Measurements from ENCODE around the gene RABGAP1L.

The RABGAP1L gene

DNA sequence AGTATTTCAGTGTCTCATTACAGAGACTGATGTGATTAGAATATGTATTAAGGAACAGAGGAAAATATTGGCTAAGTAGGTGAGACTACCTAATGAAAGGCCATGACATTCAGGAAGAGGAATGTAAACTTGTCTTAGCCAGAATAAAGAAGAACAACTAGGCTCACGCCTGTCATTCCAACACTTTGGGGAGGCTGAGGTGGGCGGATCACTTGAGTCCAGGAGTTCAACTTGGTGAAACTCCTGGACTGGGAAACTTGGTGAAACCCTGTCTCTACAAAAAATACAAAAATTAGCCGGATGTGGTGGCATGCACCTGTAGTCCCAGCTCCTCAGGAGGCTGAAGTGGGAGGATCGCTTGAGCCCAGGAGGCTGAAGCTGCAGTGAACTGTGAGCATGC is 825.6 kb downstream of the RABGAP1L start:
- DNase-seq: no peak

DNA sequence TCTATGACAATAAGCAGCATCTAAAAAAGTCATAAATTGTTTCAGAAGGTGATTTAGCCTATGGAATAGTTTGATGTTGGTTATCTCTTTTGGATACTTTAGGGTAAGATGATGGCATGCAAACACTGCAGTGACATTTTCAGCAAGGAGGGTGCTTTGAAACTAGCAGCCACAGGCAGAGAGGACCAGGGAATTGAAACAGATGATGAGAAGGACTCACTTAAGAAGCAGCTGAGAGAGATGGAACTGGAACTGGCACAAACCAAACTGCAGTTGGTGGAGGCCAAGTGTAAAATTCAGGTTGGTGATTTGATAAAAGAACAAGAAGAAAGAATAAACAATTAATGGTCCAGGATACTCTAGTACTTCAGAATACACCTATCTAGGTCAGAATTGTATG is 829.2 kb downstream of the RABGAP1L start:
- DNase-seq: no peak

DNA sequence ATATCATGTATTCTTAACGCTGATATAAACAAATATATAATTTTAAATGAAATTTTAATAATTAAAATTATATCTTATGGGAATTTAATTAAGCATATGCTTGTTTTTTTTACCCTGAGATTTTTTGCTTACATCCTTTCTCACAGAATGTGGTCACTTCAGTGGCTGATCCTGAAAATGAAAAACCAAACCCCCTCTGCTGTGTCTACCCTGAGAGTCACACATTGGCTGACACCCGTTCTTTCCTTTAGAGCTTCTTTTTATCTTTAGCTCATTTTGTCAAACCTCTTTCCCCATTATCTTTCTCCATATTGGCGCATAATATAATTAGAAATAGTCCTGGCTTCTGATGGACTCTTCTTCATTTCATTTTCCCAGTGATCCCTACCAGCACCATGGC is 829.7 kb downstream of the RABGAP1L start:
- no peak for DNase-seq

DNA sequence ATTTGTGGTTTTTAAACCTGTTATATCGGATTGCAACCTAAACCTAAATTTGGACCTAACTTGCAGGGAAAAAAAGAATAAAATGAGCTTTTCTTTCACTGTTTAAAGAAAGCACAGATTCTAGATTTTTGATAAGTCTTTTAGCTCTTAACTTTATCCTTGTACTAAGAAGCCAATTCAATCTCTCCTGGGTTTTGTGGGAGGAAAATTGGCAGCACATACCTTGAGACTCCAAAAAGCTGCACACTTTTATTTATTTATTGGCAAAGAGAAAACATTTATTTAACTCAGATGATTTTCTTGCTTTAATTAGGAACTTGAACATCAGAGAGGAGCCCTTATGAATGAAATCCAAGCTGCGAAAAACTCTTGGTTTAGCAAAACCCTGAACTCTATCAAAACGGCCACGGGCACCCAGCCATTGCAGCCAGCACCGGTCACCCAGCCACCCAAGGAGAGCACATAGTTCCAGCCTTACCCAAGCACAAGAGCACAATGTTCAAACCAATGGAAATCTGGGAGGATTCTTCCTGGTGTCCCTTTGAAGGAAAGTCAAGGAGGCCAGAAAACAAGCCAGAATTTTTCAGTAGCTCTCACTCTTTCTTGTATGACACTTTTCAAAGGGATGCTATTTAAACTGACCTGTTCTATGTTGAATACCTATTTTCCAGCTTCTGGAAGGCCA is 830.4 kb downstream of the RABGAP1L start:
- no peak for DNase-seq

DNA sequence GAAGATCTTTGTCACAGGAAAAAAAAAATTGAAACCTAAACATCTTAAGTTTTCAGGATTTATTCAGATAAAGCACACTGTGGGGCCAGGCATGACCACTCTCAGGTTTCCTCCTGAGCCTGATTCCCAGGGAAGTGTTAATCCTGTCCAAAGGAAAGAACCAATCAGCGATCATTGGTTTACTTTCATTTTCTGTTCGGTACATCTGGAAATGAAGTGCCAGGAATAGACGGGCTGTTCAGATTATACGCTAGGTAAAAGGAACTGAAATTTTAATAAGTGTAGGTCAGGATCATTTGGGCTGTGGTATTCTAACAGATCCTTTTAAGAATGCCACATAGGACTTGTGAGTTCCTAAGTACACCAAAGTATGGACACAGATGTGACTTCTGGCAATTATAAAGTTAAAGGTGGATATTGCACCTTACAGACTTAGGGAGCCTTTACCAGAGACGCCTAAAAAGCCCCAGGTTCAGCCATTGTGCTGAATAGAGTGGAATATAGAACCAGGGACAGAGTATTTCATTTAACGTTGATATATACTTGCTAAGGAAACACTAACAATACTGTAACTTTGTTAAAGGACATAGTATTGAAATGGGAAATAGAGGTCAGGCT is 831.2 kb downstream of the RABGAP1L start:
- DNase-seq: peak; percentile 13

DNA sequence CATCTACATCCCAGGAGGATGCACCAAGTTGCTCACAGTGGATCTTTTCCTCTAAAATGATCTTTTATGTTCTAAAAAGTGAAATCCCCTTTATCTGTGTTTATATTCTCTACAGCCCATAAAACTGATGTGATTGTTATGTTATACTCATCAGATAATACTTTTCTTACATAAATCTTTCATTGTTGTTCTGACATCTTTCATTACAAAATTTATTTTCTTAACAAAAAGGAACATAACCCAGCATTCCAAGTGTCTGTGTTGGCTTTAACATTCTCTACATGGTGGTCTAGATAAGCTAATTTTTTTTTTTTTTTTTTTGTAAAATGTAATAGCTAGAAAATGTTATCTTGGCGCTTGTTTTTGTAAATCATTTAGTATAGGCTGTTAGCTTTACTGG is 832.2 kb downstream of the RABGAP1L start:
- no peak for DNase-seq

DNA sequence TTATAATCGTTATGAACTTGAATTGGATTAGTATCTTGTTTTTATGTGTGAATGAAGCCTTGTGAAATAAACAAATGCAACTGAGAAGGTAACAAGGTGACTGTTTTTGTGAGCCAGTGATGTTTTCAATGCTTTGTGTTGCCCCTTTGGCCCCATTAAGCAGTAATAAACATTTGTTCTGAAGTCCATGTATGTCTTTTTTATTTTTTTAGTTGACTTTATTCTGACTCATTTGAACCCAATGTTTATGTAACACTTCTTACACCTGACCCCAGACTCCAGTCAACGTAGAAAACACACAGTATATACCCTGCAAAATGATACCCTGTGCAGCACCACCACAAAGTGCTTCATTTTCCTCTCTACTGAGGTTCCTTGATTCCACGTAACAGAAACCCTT is 835.8 kb downstream of the RABGAP1L start:
- DNase-seq: no peak

DNA sequence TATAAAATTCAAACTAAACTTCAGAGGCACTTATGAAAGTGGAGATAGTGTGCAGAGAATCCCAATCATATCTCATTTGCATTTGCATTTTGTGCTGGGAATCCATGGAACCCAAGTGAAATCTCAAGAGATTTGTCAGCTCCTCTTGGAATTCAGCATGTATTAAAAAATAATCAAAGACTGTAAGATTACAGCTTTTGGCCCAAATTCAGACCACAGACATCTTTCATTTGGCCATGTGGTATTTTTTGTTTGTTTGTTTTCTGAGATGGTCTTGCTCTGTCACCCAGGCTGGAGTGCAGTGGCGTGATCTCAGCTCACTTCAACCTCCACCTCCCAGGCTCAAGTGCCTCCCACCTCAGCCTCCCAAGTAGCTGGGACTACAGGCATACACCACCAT is 836.6 kb downstream of the RABGAP1L start:
- no peak for DNase-seq

DNA sequence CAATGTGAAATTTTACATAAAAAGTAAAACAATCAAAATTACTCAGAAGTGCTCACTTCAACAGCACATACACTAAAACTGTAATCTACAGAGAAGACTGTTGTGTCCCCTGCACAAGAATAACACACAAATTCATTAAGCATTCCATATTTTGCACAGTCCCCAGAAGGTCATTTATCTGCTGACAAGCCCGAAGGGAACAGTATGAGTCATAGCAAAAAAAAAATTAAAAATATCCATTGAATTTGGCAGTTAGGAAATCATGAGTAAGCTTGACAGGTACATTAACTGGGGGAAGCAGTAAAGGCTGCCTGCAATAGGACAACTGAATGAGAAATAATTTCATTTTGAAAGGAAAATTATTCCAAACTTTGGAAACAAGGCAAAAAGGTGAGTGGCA is 837.2 kb downstream of the RABGAP1L start:
- DNase-seq: no peak

DNA sequence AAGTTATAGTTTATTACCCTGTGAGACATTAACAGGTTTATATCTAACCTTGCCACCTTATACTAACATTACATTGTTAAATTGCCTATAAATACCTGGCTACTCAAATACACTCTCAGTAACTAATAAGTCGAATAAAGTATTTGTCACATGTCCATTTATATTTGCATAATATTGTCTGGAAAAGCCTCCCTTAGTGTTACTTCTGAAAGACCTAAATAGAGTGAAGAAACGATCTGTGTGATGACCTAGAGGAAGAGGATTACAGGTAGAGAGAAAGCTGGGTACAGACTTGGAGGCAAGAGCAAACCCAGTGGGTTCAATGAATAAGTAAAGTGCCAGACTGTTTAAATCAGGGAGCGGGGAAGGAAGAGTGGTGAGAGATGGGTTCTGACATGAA is 837.7 kb downstream of the RABGAP1L start:
- no peak for DNase-seq

DNA sequence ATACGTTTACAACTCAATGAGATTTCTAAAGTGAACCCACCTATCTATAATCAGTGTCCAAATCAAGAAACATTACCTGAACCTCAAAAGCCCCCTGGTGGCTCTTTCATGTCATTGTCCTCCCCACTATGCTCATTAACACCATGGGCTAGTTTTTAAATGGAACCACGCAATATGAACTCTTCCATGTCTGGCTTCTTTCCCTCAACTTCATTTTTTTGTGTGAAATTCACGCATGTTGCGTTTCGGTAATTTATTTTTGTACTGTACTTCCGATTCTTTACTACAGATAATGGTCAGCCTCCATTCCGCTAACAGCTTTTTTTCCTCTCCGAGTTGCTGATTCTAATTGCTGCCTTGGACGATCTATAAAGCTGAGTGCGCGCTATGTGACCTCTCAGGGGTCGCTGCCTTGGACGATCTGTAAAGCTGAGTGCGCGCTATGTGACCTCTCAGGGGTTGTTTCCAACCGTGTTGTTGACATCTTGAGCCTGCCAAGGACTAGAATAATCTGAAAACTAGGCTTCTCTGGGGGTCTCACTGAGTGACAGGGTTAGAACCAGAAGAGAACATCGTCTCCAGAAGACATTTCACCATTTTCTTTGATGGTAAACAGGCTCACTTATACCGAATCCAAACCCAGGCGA is 839.4 kb downstream of the RABGAP1L start:
- DNase-seq: peak; percentile 91

DNA sequence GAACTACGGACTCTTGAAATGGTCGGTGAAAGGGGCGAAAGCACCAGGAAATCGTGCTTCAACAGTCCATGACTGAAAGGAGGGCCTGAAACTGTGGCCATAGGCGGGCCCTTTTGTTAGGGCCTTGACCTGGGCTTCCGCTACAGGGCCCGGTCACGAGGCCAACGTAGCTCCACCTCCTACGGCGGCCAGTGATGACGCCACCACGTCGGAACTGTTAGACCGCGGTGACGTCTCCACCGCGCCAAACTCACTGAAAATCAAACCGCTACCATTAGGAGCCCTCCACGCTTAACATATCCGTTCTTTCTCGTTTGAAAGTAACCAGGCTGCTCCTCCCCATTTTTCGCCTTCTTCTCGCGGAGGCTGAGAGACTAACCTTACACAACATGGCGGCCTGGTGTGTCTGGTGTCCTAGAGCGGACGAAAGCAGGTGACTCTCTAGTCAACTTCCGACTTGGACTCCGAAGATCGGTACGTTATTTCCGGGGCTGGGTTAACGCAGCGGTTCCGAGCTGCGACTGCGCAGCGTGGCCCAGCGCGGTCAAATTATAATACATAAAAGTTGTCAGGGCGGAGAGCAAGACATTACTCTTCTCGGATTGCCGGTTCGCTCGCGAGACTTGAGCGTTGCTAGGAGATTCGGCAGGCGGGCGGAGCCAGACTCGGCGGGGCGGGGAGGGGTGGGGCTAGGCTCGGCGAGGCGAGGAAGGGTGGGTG is 840.1 kb downstream of the RABGAP1L start:
- DNase-seq: peak; percentile 99

DNA sequence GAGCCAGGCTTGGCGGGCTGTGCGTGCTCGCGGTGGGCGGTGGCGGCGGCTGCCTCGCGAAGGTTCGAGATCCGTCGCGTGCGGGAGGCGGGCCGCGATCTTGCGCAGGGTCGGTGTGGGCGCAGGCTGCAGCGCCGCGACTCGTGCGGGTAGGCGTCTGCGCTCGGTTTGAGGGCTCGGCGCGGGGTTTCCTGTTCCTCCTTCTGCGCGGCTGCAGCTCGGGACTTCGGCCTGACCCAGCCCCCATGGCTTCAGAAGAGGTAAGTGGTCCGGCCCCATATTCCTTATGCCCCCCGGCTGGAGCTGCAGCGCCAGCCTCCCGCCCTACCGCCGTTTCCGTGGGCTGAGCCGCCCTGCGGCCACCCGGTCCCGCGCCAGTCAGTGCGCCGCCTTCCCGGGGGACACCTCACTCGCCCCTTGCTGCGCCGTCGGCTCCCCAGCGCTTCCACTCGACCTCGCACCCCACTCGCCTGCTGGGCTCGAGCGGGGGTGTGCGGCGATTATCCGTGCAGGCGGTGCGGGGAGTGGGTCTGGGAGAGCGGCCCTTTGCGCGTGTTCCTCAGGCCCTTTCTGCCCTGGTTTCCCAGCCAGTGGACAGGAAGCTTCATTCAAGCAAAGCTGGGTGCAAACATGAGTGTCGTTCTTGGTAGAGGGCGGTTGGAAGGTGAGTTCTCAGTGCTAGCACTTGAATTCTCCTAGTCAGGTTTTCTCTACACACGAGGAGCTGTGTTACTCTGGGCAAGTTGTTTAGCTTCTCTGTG is 840.8 kb downstream of the RABGAP1L start, which contains the start of gene CACYBP:
TSS of gene CACYBP (plus strand) at position 12 of the 761 bp plus-strand sequence. CDS start at position 246, 234 bp downstream.
- DNase-seq: peak; percentile 11

DNA sequence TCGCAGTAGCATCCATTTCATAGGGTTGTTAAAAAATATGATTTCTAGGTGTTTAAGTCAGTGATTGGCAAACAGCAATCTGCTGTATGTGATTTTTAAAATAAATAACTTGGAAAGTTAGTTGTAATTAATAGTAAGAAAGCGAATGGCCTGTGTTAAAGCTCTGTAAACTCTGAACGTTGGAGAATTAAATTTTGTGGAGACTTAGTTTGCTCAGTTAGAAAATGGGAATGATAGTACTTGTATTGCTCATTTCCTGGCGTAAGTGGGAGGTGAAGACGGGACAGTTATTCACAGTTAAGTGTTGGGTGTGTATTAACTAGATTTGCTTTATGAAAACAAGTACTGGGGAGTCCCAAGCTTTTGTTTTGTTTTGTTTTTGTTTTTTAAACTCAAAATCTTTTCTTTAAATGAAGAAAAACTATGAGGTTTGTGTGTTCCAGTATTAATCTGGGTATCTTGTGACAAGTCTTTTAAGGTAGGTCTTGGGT is 841.4 kb downstream of the RABGAP1L start:
- no peak for DNase-seq

DNA sequence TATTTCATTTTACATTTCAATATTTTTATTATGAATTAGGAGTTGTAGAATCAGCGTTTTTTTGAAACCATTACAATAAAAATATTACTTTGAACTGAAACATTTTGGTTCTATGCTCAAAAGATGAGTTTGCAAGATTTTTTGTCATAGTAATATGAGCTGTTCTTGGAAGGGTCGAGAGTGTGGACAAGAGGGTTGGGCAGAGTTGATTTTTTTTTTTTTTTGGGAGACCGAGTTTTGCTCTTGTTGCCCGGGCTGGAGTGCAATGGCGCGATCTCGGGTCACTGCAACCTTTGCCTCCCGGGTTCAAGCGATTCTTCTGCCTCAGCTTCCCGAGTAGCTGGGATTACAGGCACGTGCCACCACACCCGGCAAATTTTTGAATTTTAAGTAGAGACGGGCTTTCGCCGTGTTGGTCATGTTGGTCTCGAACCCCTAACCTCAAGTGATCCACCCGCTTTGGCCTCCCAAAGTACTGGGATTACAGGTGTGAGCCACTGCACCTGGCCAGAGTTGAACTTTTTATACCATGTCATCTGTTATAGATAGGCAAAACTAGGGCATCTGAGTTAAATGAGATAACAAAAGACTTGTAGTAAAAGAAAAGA is 843.7 kb downstream of the RABGAP1L start:
- DNase-seq: no peak

DNA sequence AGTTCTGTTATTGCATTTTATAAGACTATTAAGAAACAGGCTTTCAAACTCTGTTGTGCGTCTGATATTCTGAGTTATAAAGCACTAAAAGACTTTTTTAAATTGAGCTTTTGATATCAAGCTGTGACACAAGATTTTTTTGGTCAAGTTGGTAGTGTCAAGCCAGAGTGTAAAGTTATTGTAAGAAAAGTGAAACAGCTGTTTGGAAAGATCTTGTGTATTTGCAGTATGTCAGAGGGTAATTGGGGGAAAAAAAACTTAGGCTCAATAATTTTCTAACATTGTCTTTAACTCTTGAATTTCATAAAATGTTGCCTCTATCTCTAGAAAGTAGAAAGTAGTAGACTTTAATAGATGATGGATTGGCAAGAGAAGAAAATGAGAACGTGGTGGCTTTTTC is 844.2 kb downstream of the RABGAP1L start:
- DNase-seq: no peak

DNA sequence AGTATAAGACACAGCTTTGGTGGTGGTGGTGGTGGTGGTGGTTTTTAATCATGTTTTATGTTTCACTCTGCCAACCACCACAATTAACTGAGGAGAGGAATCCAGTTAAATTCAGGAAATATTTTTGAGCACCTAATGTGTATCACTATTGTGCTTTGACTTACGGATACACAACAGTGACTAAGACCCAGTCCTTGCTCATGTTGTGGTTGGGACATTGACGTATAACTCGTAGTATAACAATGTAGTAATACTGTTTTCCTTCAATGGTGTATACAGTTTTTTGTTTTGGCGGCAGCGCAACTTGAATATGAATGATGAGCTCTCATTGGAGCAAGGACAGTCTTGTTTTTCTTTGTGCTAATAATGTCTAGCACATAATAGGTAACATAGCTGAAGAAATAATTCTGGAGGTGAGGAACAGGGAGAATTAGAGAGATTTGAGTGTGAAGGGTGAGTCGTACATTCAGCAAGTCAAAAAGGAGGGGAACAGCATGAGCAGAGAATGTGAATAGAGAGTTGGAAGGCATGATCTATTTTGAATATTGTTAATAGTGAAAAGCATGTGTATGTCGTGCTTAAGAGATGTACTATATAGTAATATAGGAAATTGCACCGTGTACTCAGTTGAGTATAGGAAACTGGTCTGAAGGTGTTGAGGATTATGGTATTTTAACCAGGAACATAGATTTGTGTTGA is 845.9 kb downstream of the RABGAP1L start:
- DNase-seq: no peak

DNA sequence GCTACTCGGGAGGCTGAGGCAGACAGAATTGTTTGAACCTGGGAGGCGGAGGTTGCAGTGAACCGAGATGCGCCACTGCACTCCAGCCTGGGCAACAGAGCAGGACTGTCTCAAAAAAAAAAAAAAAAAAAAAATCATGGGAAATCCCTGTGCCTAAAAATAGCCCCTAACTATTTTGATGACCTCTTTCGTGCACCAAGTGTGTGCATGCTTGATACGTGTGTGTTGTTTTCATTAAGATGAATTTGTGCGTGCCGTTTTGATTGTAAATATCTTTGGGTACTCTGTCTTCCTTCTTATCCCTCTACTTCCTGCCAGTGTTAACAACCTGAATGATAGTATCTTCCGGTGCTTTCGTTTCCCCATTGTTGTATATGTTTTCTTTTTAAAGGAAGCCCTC is 850.2 kb downstream of the RABGAP1L start:
- no peak for DNase-seq

DNA sequence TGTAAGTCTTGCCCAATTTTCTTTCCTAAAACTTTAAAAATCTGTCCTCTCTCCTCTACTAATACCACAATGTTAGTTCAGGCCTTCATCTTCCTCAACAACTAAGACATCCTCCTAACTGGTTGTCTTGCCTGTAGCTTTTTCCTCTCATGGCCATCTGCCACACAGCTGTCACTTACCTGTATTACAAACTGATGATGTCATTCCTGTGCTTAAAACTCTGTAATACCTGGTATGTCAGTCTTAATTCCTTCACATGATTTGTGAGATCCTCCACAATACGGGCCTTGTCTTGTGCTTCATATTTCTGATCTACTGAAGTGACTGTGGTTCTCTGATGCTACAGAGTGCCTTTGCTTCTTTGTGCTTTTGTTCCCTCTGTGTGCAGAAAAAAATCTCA is 854.1 kb downstream of the RABGAP1L start:
- no peak for DNase-seq

DNA sequence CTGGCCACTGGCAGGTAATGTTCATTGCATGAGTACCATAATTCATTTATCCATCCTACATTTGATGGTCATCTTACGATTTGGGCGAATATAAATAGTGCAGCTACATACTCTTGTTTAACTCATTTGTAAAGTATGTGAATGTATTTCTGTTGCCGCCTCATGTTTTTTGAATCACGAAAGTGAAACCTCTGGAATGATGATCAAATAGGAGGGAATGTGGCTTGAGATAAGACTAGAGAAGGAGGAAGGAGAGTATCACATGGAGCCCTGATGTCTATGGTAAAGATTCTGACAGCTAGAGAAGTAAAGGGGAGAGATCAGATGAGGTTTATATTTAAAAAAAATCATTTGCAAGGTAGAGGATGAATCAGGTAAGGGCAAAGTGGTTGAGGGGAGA is 855.9 kb downstream of the RABGAP1L start:
- DNase-seq: no peak

DNA sequence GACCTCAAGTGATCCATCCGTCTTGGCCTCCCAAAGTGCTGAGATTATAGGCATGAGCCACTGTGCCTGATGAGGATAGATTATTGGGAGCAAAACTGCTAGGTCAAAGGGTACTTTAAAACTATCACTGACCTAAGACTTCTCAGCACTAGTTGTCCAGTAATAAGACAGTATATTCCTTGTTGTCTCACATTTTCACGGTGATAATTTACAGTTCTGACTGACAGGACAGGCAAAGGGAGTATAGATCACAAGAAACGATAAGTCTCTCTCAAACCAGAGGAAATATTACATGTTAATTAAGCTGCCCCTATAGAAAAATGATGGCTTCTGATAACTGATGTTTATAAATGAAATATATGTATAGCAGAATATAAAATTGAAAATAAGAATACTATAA is 860.2 kb downstream of the RABGAP1L start:
- no peak for DNase-seq
